Stomach (tissue), 4 donors: ENCODE data around the gene ACACA.

Experiments
- CTCF ChIP-seq, 7 experiments: fragments of 450-650 bp in 4 of 7; fragments of 200-600 bp in 3 of 7; sonication (generic) in 3 of 7; IDR thresholded peaks; one replicate each; pipeline ENCODE4 v1.5.1; 2016 to 2019; ENCODE audit warnings: antibody characterized with exemption in 7 of 7, control low read depth in 2 of 7, mild to moderate bottlenecking in 1 of 7
- EP300 ChIP-seq: sonication (generic); formaldehyde crosslinking; IDR thresholded peaks from one replicate; pipeline ENCODE4 v1.6.1; 2017; ENCODE audit warnings: antibody characterized with exemption
- POLR2A ChIP-seq, 4 donors: fragments of 450-650 bp; IDR thresholded peaks; one replicate each; pipeline ENCODE4 v1.6.1; 2016; ENCODE audit warnings: antibody characterized with exemption in 4 of 4, control low read depth in 2 of 4, mild to moderate bottlenecking in 1 of 4, moderate library complexity in 1 of 4
- POLR2AphosphoS5 ChIP-seq, 3 donors: sonication (generic); formaldehyde crosslinking; IDR thresholded peaks; one replicate each; pipeline ENCODE4 v1.6.1; 2016; ENCODE audit warnings: antibody characterized with exemption in 3 of 3

GRCh38 chr17:37274461-37274860, 132.2 kb downstream of the ACACA start:
- TF ChIP-seq CTCF (IDR thresholded peaks at IDR 0.05) (no peak), EP300 (no peak), POLR2AphosphoS5 (IDR thresholded peaks at IDR 0.05) (no peak), POLR2A (IDR thresholded peaks at IDR 0.05) (no peak)
